ENCODE data around the gene PPP1R14D. TPM values are rescaled to one million over a fixed set of nuclear protein-coding genes. Genes with fewer than 3 reads are reported as not detected.

The PPP1R14D gene
- total and polyA plus RNA-seq, 4 donors: 0.36 TPM; not detected in 3

GRCh38 chr15:40853241-40853890, 24.9 kb upstream of the PPP1R14D start:
- H3K27ac ChIP-seq (ENCODE audit: low read depth, low read length): no peak overlapping the region
- H3K36me3 ChIP-seq (ENCODE audit: control insufficient read depth, insufficient read depth, low read length): peaks cover 6% of the 10 kb centered on the region
- peaks cover 6% of the 10 kb centered on the region for H3K4me1 ChIP-seq (ENCODE audit: control insufficient read depth, insufficient read depth, low read length)
- no peaks in the 10 kb centered on the region for H3K9me3 ChIP-seq (ENCODE audit: control insufficient read depth, insufficient read depth, low read length)
- no peak for DNase-seq (ENCODE audit: low read depth in 4 of 6, low spot score in 6 of 6)
- no peak overlapping the region for H3K4me3 ChIP-seq (ENCODE audit: low read depth, low read length)
- no peaks in the 10 kb centered on the region for H3K27me3 ChIP-seq (ENCODE audit: control insufficient read depth, insufficient read depth, low read length)
- WGBS (ENCODE audit: insufficient coverage): 93% methylated on average over 14 of the region's 16 CpGs

DNA sequence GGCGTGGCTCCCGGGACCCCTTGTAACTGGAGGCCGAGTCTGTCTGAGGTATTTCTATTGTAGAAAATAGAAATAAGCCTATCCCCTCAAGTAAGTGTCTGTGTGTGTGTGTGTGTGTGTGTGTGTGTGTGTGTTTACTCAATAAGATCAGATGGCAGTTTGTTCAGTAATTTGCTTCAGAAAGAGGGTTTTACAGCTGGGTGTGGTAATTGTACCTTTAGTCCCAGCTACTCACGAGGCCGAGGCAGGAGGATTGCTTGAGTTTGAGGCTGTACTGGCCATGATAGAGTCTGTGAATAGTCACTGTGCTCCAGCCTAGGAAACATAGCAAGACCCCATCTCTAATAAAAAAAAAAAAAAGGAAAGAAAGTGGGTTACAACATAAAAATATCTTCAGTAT, 24.0 kb upstream of the PPP1R14D start:
- no peak overlapping the region for H3K4me3 ChIP-seq (ENCODE audit: low read depth, low read length)
- DNase-seq (ENCODE audit: low read depth in 4 of 6, low spot score in 6 of 6): no peak
- WGBS (ENCODE audit: insufficient coverage): no CpG with 5 or more reads among the region's 5 CpGs
- peaks cover 2% of the 10 kb centered on the region for H3K4me1 ChIP-seq (ENCODE audit: control insufficient read depth, insufficient read depth, low read length)
- peaks cover 3% of the 10 kb centered on the region for H3K27me3 ChIP-seq (ENCODE audit: control insufficient read depth, insufficient read depth, low read length)
- no peak overlapping the region for H3K27ac ChIP-seq (ENCODE audit: low read depth, low read length)
- peaks cover 6% of the 10 kb centered on the region for H3K36me3 ChIP-seq (ENCODE audit: control insufficient read depth, insufficient read depth, low read length)
- H3K9me3 ChIP-seq (ENCODE audit: control insufficient read depth, insufficient read depth, low read length): no peaks in the 10 kb centered on the region

- peaks cover 6% of the 10 kb centered on the region for H3K36me3 ChIP-seq (ENCODE audit: control insufficient read depth, insufficient read depth, low read length)
- no peak for DNase-seq (ENCODE audit: low read depth in 4 of 6, low spot score in 6 of 6)
- no peak overlapping the region for H3K27ac ChIP-seq (ENCODE audit: low read depth, low read length)
- 81% methylated on average over 6 of the region's 8 CpGs for WGBS (ENCODE audit: insufficient coverage)
- no peaks in the 10 kb centered on the region for H3K4me1 ChIP-seq (ENCODE audit: control insufficient read depth, insufficient read depth, low read length)
- no peaks in the 10 kb centered on the region for H3K9me3 ChIP-seq (ENCODE audit: control insufficient read depth, insufficient read depth, low read length)
- H3K4me3 ChIP-seq (ENCODE audit: low read depth, low read length): no peak overlapping the region
- peaks cover 18% of the 10 kb centered on the region for H3K27me3 ChIP-seq (ENCODE audit: control insufficient read depth, insufficient read depth, low read length)
Observed at GRCh38 chr15:40850576-40851112, 22.1 kb upstream of the PPP1R14D start.

DNA sequence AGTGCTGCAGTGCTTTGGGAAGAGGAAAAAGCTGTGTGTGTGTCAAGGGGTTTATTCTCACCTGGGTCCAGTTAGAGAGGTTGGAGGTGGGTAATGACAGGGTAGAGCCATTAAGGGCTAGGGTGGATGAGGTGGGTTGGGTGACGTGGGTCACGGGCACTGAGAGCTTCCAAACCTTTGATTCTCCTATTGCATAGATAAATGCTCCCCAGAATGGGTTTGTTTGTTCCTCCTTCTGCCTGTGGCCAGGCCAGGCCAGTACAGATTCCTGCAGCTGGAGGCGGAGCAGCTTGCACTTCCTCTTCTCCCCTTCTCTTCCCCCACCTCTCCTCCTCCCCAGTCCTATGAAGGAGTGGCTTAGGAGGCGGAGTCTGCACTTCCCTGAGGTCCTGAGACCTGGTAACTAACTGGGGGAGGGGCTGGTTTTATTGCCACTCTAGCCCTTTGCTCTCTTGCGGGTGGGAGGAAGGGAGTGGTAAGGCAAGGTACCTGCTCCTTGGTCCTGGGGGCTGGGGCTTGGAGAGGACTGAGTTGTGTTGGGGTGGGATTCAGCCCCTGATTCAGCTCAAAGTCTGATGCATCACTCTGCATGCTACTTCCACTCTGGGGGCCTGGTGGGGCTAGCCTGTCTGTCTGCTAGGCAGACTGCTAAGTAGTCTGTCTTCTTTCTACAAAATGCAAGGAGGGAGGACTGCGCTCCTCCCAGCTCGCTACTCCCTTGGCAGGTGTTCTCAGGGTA, 18.9 kb upstream of the PPP1R14D start:
- Histone ChIP-seq H3K27me3 (ENCODE audit: control insufficient read depth, insufficient read depth, low read length) (peaks cover 46% of the 10 kb centered on the region), H3K4me3 (ENCODE audit: low read depth, low read length) (no peak overlapping the region), H3K9me3 (ENCODE audit: control insufficient read depth, insufficient read depth, low read length) (no peaks in the 10 kb centered on the region), H3K36me3 (ENCODE audit: control insufficient read depth, insufficient read depth, low read length) (no peaks in the 10 kb centered on the region), H3K4me1 (ENCODE audit: control insufficient read depth, insufficient read depth, low read length) (peaks cover 16% of the 10 kb centered on the region), H3K27ac (ENCODE audit: low read depth, low read length) (no peak overlapping the region)
- DNase-seq (ENCODE audit: low read depth in 4 of 6, low spot score in 6 of 6): no peak
- WGBS (ENCODE audit: insufficient coverage): 61% methylated on average over 4 of the region's 7 CpGs

- no peak overlapping the region for H3K4me3 ChIP-seq (ENCODE audit: low read depth, low read length)
- no peak overlapping the region for H3K27ac ChIP-seq (ENCODE audit: low read depth, low read length)
- DNase-seq (ENCODE audit: low read depth in 4 of 6, low spot score in 6 of 6): no peak
- H3K36me3 ChIP-seq (ENCODE audit: control insufficient read depth, insufficient read depth, low read length): no peaks in the 10 kb centered on the region
- H3K27me3 ChIP-seq (ENCODE audit: control insufficient read depth, insufficient read depth, low read length): peaks cover 49% of the 10 kb centered on the region
- H3K4me1 ChIP-seq (ENCODE audit: control insufficient read depth, insufficient read depth, low read length): peaks cover 16% of the 10 kb centered on the region
- no peaks in the 10 kb centered on the region for H3K9me3 ChIP-seq (ENCODE audit: control insufficient read depth, insufficient read depth, low read length)
Observed at GRCh38 chr15:40846841-40847222, 18.3 kb upstream of the PPP1R14D start.

DNA sequence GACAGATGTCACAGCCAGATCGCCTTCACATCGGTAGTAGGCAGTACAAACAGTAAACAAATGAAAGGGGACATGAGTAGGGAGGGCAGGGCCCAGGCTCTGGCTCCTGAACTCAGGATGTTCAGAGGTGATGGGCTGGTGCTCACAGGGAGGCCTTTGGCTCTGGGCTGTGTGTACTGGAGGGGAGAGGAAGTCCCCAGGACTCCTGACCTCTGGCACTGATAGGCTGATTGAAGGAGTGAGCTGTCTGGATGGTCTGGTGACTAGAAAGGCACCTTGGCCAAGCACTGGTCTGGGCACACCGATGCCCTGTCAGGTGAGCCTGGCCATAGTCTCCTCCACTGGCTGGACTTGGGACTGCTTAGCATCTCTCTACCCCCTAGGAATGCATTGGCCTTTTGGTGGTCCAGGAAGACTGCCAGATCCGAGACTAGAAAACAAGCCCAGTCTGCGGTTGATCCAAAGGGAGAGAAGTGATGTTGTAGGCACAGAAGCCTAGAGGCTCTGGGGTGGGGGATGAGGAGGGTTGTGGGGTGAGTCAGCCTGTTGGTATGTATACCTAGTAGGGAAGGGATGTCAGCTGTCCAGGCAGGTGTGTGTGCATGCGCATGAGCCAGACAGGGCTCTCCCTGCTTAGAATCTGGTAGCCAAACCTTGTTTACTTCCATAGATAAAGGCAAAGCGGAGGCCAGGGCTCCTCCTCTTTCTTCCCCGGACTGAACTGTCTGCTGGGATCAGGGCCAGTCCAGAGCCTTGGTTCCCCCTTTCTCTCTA, 17.2 kb upstream of the PPP1R14D start:
- no peak overlapping the region for H3K27ac ChIP-seq (ENCODE audit: low read depth, low read length)
- H3K36me3 ChIP-seq (ENCODE audit: control insufficient read depth, insufficient read depth, low read length): no peaks in the 10 kb centered on the region
- WGBS (ENCODE audit: insufficient coverage): 72% methylated on average over 7 of the region's 8 CpGs
- H3K9me3 ChIP-seq (ENCODE audit: control insufficient read depth, insufficient read depth, low read length): no peaks in the 10 kb centered on the region
- H3K27me3 ChIP-seq (ENCODE audit: control insufficient read depth, insufficient read depth, low read length): peaks cover 49% of the 10 kb centered on the region
- no peak for DNase-seq (ENCODE audit: low read depth in 4 of 6, low spot score in 6 of 6)
- H3K4me1 ChIP-seq (ENCODE audit: control insufficient read depth, insufficient read depth, low read length): peaks cover 16% of the 10 kb centered on the region
- H3K4me3 ChIP-seq (ENCODE audit: low read depth, low read length): no peak overlapping the region

DNA sequence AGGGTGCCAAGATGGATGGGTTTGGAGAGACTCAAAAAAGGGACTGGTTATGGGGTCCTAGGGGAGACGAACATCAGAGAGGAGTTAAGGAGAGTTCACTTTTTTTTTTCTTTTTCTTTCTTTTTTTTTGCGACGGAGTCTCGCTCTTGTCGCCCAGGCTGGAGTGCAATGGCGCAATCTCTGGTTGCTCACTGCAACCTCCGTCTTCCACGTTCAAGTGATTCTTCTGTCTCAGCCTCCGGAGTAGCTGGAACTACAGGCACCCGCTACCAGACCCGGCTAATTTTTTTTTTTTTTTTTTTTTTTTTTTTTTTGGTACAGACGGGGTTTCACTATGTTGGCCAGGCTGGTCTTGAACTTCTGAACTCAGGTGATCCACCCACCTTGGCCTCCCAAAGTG, 16.5 kb upstream of the PPP1R14D start:
- no peak for DNase-seq (ENCODE audit: low read depth in 4 of 6, low spot score in 6 of 6)
- H3K27ac ChIP-seq (ENCODE audit: low read depth, low read length): no peak overlapping the region
- H3K4me1 ChIP-seq (ENCODE audit: control insufficient read depth, insufficient read depth, low read length): peaks cover 16% of the 10 kb centered on the region
- peak overlapping the region; percentile 26 for H3K4me3 ChIP-seq (ENCODE audit: low read depth, low read length)
- peaks cover 49% of the 10 kb centered on the region for H3K27me3 ChIP-seq (ENCODE audit: control insufficient read depth, insufficient read depth, low read length)
- 72% methylated on average over 5 of the region's 12 CpGs for WGBS (ENCODE audit: insufficient coverage)
- no peaks in the 10 kb centered on the region for H3K36me3 ChIP-seq (ENCODE audit: control insufficient read depth, insufficient read depth, low read length)
- no peaks in the 10 kb centered on the region for H3K9me3 ChIP-seq (ENCODE audit: control insufficient read depth, insufficient read depth, low read length)

- H3K4me3 ChIP-seq (ENCODE audit: low read depth, low read length): peak overlapping the region; percentile 26
- H3K9me3 ChIP-seq (ENCODE audit: control insufficient read depth, insufficient read depth, low read length): no peaks in the 10 kb centered on the region
- DNase-seq (ENCODE audit: low read depth in 4 of 6, low spot score in 6 of 6): peak in 2 of 6 donors; percentile 13 to 28
- H3K4me1 ChIP-seq (ENCODE audit: control insufficient read depth, insufficient read depth, low read length): peaks cover 16% of the 10 kb centered on the region
- H3K36me3 ChIP-seq (ENCODE audit: control insufficient read depth, insufficient read depth, low read length): no peaks in the 10 kb centered on the region
- no peak overlapping the region for H3K27ac ChIP-seq (ENCODE audit: low read depth, low read length)
- under 1% methylated on average over 24 of the region's 28 CpGs for WGBS (ENCODE audit: insufficient coverage)
- peaks cover 49% of the 10 kb centered on the region for H3K27me3 ChIP-seq (ENCODE audit: control insufficient read depth, insufficient read depth, low read length)
Observed at GRCh38 chr15:40844696-40845030, 16.2 kb upstream of the PPP1R14D start.

- H3K27me3 ChIP-seq (ENCODE audit: control insufficient read depth, insufficient read depth, low read length): peaks cover 49% of the 10 kb centered on the region
- no peak for DNase-seq (ENCODE audit: low read depth in 4 of 6, low spot score in 6 of 6)
- H3K4me3 ChIP-seq (ENCODE audit: low read depth, low read length): peak within 1 kb of the TSS; percentile 26
- H3K9me3 ChIP-seq (ENCODE audit: control insufficient read depth, insufficient read depth, low read length): no peaks in the 10 kb centered on the region
- peaks cover 16% of the 10 kb centered on the region for H3K4me1 ChIP-seq (ENCODE audit: control insufficient read depth, insufficient read depth, low read length)
- no peak within 1 kb of the TSS for H3K27ac ChIP-seq (ENCODE audit: low read depth, low read length)
- under 1% methylated on average over 89 of the region's 89 CpGs for WGBS (ENCODE audit: insufficient coverage)
- H3K36me3 ChIP-seq (ENCODE audit: control insufficient read depth, insufficient read depth, low read length): no peaks in the 10 kb centered on the region
Observed at GRCh38 chr15:40843885-40844695, 15.6 kb upstream of the PPP1R14D start, which contains the start of gene SPINT1. Gene SPINT1, plus strand, starts transcription at chr15:40844048. Its CDS starts 507 bp downstream, at chr15:40844555.

All from spinal cord (tissue), 10 donors.